Right forelimb (tissue), 1 donor: ENCODE measurements around the gene MYO7B.
"Not testable (repeated sequence)": the region's sequence is repeated elsewhere in the genome, so short reads cannot be mapped to it uniquely, and the experiment has no call there.

Source experiments
- DNase-seq: peaks from one replicate; pipeline ENCODE4 v3.0.0-alpha.2; 2018

The MYO7B gene

DNA sequence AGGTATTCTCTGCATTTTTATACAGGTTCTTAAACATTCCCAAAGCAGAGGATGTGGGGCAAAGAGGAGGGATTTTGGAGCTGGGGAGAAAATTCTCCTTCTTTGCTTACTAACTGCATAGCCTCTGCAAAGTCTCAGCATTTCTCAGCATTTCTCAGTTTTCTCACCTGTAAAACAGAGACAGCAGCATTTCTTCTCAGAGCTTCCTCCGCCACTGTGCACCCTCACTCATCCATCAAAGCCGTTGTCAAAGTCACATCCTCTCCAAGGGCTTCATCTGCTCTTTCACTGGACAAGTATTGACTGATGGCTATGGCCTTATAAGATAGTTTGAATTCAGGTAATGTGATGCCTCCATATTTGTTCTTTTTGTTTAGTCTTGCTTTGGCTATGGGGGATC, 17.4 kb downstream of the MYO7B start:
- DNase-seq: no peak

DNA sequence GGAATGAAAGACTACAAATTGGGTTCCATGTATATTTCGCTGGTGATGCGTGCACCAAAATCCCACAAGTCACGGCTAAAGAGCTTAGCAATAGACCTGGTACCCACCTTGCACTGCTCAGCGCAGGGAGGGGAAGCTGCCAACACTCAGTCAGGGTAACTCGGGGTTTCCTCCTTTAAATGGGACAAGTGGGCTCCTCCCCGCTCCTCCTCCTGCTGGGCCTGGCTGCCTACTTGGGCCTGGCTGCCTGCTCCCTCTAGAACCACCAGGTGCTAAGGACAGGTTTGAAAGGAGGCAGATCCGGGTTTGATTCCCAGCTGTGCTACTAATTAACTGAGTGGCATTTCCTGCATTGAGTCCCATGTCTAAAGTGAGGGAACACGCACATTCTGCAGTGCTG, 23.4 kb downstream of the MYO7B start:
- DNase-seq: peak; percentile 20

- peak; percentile 30 for DNase-seq
Measured at GRCh38 chr2:127559454-127559853, 24.0 kb downstream of the MYO7B start.

GRCh38 chr2:127560201-127560930, 24.9 kb downstream of the MYO7B start:
- DNase-seq: peak; percentile 28

GRCh38 chr2:127560931-127561280, 25.4 kb downstream of the MYO7B start:
- no peak for DNase-seq

DNA sequence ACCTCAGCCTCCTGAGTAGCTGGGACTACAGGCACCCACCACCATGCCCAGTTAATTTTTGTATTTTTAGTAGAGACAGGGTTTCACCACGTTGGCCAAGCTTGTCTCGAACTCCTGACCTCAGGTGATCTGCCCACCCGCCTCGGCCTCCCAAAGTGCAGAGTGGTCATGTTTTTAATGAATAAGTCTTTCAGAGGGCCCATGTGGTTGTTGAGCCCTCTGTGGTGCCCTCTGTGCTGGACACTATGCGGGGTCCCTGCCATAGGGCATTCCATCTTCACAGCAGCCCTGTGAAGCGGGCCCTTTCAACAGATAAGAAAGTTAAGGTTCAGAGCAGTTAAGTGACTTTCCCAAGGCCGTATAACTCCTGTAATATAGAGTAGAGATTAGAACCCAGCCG, 25.9 kb downstream of the MYO7B start:
- DNase-seq: peak; percentile 18

DNA sequence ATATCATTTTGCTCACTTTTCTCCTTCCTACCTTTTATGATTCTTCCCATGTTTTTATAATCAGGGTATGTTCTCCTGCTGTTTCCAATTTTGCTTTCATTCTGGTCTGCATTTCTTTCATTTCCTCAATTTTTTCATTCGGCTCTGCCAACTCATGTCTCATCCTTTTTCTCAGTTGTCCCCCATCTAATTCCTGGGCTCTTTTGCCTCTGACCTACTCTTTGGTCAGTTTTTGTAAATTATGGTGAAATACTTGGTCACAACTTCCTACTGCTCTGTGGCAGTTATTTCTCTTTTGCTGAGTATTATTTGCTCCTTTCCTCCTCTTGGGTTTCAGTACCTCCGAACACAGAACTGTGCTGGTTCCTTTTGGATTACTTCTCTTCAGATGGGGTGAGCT, 27.5 kb downstream of the MYO7B start:
- no peak for DNase-seq

- peak; percentile 34 for DNase-seq
Measured at GRCh38 chr2:127563458-127564428, 28.3 kb downstream of the MYO7B start.

DNA sequence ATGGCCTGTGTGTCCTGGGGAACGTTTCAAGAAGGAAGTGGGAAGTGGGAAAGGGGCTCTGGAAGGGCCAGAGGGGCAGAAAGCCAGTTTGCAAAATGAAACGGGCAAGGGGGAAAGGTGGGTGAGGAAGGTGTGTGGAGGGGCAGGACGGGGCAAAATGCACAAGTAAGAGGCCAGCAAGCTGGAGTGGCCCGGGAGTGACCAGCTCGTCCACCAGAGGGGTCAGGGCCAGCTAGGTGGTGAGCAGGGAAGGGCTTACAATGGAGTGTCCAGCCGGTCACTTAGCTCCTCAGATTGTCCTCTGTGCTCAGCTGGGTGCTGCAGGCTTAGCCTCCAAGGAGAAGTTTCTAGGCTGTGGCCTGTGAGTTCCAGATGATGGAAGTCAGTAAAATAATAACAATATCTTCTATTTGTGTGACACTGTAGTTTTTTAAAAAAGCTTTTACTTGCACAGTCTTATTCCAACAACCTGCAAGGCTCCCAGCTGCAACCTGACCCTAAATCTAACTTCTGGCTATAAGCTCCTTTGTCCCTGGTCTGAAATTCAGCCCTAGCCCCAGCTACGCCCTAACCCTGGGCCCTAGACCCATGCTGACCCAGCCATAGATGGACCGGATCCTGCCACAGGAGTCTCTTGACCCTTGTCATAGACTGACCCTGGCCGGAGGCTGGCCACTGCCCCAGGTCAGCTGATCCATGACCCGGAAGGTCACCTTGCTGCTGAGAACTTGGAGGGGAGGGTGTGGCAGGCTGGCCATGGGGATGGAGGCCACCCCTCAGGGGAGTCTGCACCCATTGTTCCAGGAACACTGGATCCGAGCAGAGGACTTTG, 29.2 kb downstream of the MYO7B start:
- peak; percentile 17 for DNase-seq

DNA sequence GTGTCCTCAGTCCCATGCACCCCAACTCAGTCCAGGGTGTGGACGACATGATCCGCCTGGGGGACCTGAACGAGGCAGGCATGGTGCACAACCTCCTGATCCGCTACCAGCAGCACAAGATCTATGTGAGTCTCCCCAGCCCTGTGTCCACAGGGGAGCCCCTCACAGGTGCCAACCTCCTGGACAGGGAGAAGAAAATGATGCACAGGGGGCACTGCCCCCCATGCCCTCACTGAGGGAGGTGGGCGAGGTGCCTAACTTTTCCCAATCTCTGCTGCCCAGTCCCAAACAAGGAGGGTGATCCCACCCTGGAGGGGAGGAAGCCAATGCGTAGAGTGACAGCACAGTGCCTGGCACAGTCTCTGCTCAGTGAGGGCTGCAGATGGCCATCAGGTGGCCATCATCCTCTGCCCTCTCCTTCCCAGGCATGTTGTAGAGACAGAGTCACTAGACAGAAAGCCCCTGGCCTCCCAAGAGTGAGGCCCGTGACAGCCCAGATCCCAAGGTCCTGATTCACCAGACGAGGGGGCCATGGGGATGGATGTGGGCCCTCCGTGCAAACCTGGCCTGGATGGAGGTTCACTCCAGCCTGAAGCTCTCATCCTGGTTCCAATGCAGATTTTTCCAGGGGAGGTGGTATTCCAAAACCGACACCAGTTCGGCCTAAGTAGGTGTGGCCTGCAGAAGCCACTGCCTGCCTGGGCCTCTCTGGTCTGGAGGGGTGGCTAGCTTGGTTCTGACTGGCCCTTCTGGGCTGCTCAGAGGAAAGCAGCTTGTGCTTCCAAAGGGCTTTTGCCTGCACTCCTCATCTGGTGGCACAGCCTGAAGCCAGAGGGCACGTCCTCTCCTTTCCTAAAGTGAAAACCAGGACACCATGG, 30.0 kb downstream of the MYO7B start:
- DNase-seq: peak; percentile 19

DNA sequence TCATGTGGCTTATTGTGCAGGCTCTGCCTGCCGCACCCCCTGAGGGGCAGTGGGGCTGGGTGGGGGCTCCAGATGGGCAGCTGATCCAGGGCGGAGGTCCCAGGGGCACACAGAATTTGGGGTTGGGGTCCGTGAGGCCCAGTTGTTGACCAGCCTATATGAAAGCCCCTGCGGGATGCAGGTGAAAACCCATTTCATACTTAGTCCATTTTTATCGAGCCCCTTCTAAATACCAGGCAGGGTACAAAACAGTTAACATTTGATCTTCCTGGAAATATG, 30.6 kb downstream of the MYO7B start:
- no peak for DNase-seq

GRCh38 chr2:127566576-127566975, 31.1 kb downstream of the MYO7B start:
- DNase-seq: peak; percentile 30

DNA sequence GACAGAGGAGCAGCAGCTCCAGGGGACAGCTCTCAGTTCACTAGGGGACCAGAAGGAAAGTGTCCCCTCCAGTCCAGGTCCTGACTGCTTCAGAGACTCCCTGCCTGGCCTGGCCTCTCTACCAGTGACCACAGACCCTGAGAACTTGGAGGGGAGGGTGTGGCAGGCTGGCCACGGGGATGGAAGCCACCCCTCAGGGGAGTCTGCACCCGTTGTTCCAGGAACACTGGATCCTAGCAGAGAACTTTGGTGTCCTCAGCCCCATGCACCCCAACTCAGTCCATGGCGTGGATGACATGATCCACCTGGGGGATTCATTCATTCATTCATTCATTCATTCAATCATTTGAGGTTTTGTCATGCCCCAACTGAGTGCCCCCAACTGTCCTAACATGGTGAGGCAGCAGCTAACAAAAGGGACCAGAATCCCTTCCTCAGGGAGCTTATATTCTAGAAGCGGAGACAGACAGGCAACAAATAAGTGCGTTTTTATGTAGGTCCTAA, 31.9 kb downstream of the MYO7B start:
- DNase-seq: peak; percentile 11

DNA sequence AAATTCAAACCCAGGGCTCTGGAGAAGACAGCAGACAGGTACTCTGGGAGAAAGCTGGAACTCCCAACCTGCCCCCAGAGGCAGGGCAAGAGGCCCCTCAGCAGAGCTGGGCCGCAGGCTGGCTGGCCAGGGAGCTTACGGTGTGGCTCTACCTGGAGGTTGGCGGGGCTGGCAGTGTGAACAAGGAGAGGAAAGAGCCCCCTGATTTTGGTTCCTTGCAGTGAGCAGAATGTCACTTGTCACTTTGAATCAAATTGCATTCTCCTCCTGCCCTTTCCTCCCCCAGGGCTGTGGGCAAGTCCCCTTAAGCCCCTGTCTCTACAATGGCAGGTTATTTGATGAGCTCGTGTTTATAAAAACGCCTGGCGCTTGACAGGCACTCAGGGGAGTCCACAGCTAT, 32.6 kb downstream of the MYO7B start:
- DNase-seq: peak; percentile 12

- DNase-seq: no peak
Measured at GRCh38 chr2:127569666-127570065, 34.2 kb downstream of the MYO7B start.

DNA sequence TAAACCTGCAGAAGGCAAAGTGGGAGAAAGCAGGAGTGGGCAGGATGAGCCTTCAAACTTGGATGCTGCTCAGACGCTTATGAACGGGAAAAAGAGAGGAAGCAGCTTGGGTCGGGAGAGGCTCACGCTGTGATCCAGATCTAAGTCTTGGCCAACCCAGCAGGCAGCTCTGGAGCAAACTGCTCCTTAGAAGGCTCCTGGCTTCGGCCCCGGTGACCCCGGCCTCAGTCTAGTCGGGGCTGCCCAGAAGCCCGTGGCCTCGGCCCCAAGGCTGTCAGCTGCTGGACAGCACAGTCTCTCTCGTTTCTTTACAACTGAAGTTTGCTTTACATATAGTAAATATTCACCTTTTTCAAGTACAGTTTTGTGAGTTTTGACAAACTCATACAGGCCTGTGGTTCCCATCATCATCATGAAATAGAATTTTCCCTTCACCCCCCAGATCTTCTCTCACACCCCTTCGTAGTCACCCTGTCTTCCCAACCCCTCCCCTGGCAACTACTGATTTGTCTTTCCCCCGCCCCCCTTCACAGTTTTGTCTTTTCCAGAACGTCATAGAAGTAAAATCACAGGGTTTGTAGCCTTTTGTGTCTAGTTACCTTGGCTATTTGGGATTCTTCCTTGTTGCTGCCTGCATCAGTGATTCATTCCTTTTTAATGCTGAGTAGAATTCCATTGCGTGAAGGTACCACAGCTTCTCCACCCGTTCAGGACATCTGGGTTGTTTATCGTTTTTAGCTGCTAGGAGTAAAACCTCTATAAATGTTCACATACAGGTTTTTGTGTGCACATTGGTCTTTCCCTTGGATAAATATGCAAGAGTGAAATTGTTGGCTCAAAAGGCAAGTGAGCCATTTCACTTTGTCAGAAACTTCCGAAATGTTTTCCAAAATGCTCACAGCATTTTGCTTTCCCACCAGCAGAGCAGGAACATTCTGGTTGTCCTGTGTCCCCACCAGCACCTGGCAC, 35.1 kb downstream of the MYO7B start:
- DNase-seq: peak; percentile 36

DNA sequence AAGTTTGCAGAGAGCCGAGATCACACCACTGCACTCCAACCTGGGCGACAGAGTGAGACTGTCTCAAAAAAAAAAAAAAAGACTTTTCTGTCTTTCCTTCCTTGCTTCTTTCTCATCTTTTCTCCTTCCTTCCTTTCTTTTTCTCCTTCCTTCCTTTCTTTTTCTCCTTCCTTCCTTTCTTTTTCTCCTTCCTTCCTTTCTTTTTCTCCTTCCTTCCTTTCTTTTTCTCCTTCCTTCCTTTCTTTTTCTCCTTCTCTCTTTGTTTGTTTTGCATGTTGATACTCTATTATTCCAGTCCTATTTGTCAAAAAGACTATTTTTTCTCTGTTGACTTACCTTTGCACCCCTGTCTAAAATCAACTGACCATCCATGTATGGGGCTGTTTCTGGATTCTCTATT, 36.9 kb downstream of the MYO7B start:
- not testable (repeated sequence) for DNase-seq

- DNase-seq: peak; percentile 5
Measured at GRCh38 chr2:127572841-127573240, 37.4 kb downstream of the MYO7B start.

DNA sequence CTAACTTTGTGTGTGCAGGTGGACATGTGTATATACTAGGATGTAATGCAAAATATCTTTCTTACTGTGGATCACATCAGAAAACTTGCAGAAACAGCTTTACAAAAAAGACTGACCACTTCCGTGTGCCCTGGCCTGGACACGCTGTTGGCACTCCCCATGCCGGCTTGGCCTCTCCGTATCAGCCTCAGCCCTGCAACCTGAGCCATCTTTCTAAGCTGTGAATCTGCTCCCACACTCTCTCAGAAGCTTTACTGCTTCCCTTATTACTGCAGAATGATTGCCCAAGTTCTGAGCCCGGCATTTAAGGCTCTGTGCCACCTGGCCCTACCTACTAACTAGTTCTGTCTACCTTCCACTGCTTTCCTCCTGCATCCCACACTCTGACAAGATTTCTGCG, 37.8 kb downstream of the MYO7B start:
- peak; percentile 10 for DNase-seq

- DNase-seq: peak; percentile 11
Measured at GRCh38 chr2:127573771-127574170, 38.3 kb downstream of the MYO7B start.

GRCh38 chr2:127574656-127575055, 39.2 kb downstream of the MYO7B start:
- DNase-seq: no peak
